Neural cell (in vitro differentiated cells): ENCODE measurements around the gene C2orf72. TPM values are rescaled to one million over a fixed set of nuclear protein-coding genes. Genes with fewer than 3 reads are reported as not detected.

Experiments
- H2AFZ ChIP-seq: fragments of 200-600, 300-800 bp; sonication (generic), shearing (Covaris generic); 2 replicates; pipeline ENCODE4 v1.6.0; 2014; ENCODE audit warnings: low read depth, mild to moderate bottlenecking, antibody characterized with exemption, low read length, moderate library complexity
- H3F3A ChIP-seq: fragments of 200-600 bp; shearing (Covaris generic); 2 replicates; pipeline ENCODE4 v1.6.1; 2016; ENCODE audit warnings: mild to moderate bottlenecking, moderate library complexity, mixed read lengths, antibody characterized with exemption, low read length; ENCODE audit not compliant: insufficient read depth, poor library complexity, severe bottlenecking
- H3K27ac ChIP-seq: fragments of 200-600, 300-800 bp; sonication (generic), shearing (Covaris generic); 2 replicates; pipeline ENCODE4 v1.5.1; 2014; ENCODE audit warnings: mild to moderate bottlenecking, low read length, moderate library complexity
- H3K27me3 ChIP-seq: fragments of 300-800, 200-600 bp; sonication (generic), shearing (Covaris generic); 2 replicates; pipeline ENCODE4 v1.6.0; 2014; ENCODE audit warnings: mild to moderate bottlenecking, low read depth, low read length, moderate library complexity; ENCODE audit not compliant: insufficient read depth
- H3K36me3 ChIP-seq: fragments of 300-800, 200-600 bp; sonication (generic), shearing (Covaris generic); 2 replicates; pipeline ENCODE4 v1.5.1; 2014; ENCODE audit warnings: mild to moderate bottlenecking, antibody characterized with exemption, low read length, moderate library complexity; ENCODE audit not compliant: insufficient read depth
- H3K4me2 ChIP-seq: fragments of 300-800, 200-600 bp; sonication (generic), shearing (Covaris generic); 2 replicates; pipeline ENCODE4 v1.6.0; 2014; ENCODE audit warnings: mild to moderate bottlenecking, low read length
- H3K4me3 ChIP-seq: fragments of 300-800, 200-600 bp; sonication (generic), shearing (Covaris generic); 2 replicates; pipeline ENCODE4 v1.5.1; 2014; ENCODE audit warnings: mild to moderate bottlenecking, low read length, moderate library complexity
- H3K79me2 ChIP-seq: fragments of 200-600 bp; shearing (Covaris generic); replicated peaks from 2 replicates; pipeline ENCODE4 v1.6.0; 2014; ENCODE audit warnings: mild to moderate bottlenecking, low read length, moderate library complexity; ENCODE audit not compliant: insufficient read depth
- H3K9ac ChIP-seq: fragments of 300-800, 200-600 bp; sonication (generic), shearing (Covaris generic); 2 replicates; pipeline ENCODE4 v1.6.1; 2016; ENCODE audit warnings: mild to moderate bottlenecking, low read length, mixed read lengths
- H3K9me2 ChIP-seq: fragments of 200-600 bp; shearing (Covaris generic); 2 replicates; pipeline ENCODE4 v1.6.1; 2016; ENCODE audit warnings: mild to moderate bottlenecking, low read length, mixed read lengths; ENCODE audit not compliant: insufficient read depth
- H3K9me3 ChIP-seq: fragments of 200-600, 300-800 bp; sonication (generic), shearing (Covaris generic); 2 replicates; pipeline ENCODE4 v1.6.1; 2016; ENCODE audit warnings: mild to moderate bottlenecking, mixed run types, low read length, moderate library complexity, mixed read lengths
- H4K20me1 ChIP-seq: fragments of 200-600 bp; shearing (Covaris generic); 2 replicates; pipeline ENCODE4 v1.6.1; 2016; ENCODE audit warnings: mild to moderate bottlenecking, mixed run types; ENCODE audit not compliant: insufficient read depth
- CTCF ChIP-seq: fragments of 450-650 bp; IDR thresholded peaks from 2 replicates; pipeline ENCODE4 v1.5.1; 2014; ENCODE audit warnings: antibody characterized with exemption, mild to moderate bottlenecking, moderate library complexity; ENCODE audit not compliant: poor library complexity, severe bottlenecking
- EP300 ChIP-seq: fragments of 450-650 bp; conservative IDR thresholded peaks from 2 replicates; pipeline ENCODE4 v1.6.1; 2014; ENCODE audit warnings: antibody characterized with exemption, mild to moderate bottlenecking, moderate library complexity; ENCODE audit not compliant: poor library complexity, severe bottlenecking
- EZH2 ChIP-seq: fragments of 200-600, 300-800 bp; shearing (Covaris generic), sonication (generic); IDR thresholded peaks from 2 replicates; pipeline ENCODE4 v1.6.1; 2014; ENCODE audit warnings: antibody characterized with exemption, low read length, borderline replicate concordance, mild to moderate bottlenecking; ENCODE audit not compliant: insufficient read depth, poor library complexity, severe bottlenecking
- MXI1 ChIP-seq: fragments of 450-650 bp; conservative IDR thresholded peaks from 2 replicates; pipeline ENCODE4 v1.6.1; 2014; ENCODE audit warnings: antibody characterized with exemption, mild to moderate bottlenecking; ENCODE audit not compliant: poor library complexity, severe bottlenecking
- POLR2AphosphoS5 ChIP-seq: IDR thresholded peaks from 2 replicates; pipeline ENCODE4 v1.6.1; 2012
- RAD21 ChIP-seq: fragments of 450-650 bp; conservative IDR thresholded peaks from 2 replicates; pipeline ENCODE4 v1.6.1; 2014; ENCODE audit warnings: antibody characterized with exemption, mild to moderate bottlenecking, moderate library complexity
- SMC3 ChIP-seq: fragments of 450-650 bp; conservative IDR thresholded peaks from 2 replicates; pipeline ENCODE4 v1.6.1; 2014; ENCODE audit warnings: antibody characterized with exemption, mild to moderate bottlenecking, moderate library complexity; ENCODE audit not compliant: poor library complexity
- TAF1 ChIP-seq: IDR thresholded peaks from 2 replicates; pipeline ENCODE4 v1.6.1; 2012; ENCODE audit warnings: low read depth
- polyA plus RNA-seq: library from polyadenylated mRNA; depleted of rRNA; stranded (reverse); fragments of >200 nt; gene quantifications from 2 replicates; pipeline ENCODE4 v1.2.3, GENCODE V29; 2014
- TF ChIP-seq, protein P1 (sequence below): IDR thresholded peaks from 2 replicates; pipeline ENCODE4 v1.6.1; 2012; ENCODE audit warnings: borderline replicate concordance

C2orf72 gene
- polyA plus RNA-seq, 1 donor from 2014 or later: 37.7 TPM

DNA sequence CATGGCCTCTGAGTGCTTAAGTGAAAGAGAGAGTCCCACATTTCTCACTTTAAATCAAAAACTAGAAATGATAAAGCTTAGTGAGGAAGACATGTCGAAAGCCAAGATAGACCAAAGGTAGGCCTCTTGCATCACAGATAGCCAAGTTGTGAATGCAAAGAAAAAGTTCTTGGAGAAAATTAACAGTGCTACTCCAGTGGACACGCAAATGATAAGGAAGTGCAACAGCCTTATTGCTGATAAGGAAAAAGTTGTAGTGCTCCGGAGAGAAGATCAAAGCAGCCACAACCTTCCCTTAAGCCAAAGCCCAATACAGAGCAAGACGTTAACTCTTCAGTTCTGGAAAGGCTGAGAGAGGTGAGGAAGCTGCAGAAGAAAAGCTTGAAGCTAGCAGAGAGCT is 51.4 kb downstream of the C2orf72 start:
- Histone ChIP-seq H3K9me3 (no peaks in the 10 kb centered on the region), H3K27ac (no peak overlapping the region), H3F3A (no peaks in the 10 kb centered on the region), H3K9ac (no peak overlapping the region), H3K79me2 (no peaks in the 10 kb centered on the region), H4K20me1 (no peaks in the 10 kb centered on the region), H2AFZ (no peak overlapping the region), H3K36me3 (peaks cover 5% of the 10 kb centered on the region), H3K4me3 (no peak overlapping the region), H3K9me2 (no peaks in the 10 kb centered on the region), H3K4me2 (no peak overlapping the region), H3K27me3 (no peaks in the 10 kb centered on the region)
- TF ChIP-seq RAD21 (no peak), TAF1 (no peak), CTCF (no peak), POLR2AphosphoS5 (no peak), MXI1 (no peak), EZH2 (no peak), SMC3 (no peak), EP300 (no peak)
- TF ChIP-seq, protein P1, sequence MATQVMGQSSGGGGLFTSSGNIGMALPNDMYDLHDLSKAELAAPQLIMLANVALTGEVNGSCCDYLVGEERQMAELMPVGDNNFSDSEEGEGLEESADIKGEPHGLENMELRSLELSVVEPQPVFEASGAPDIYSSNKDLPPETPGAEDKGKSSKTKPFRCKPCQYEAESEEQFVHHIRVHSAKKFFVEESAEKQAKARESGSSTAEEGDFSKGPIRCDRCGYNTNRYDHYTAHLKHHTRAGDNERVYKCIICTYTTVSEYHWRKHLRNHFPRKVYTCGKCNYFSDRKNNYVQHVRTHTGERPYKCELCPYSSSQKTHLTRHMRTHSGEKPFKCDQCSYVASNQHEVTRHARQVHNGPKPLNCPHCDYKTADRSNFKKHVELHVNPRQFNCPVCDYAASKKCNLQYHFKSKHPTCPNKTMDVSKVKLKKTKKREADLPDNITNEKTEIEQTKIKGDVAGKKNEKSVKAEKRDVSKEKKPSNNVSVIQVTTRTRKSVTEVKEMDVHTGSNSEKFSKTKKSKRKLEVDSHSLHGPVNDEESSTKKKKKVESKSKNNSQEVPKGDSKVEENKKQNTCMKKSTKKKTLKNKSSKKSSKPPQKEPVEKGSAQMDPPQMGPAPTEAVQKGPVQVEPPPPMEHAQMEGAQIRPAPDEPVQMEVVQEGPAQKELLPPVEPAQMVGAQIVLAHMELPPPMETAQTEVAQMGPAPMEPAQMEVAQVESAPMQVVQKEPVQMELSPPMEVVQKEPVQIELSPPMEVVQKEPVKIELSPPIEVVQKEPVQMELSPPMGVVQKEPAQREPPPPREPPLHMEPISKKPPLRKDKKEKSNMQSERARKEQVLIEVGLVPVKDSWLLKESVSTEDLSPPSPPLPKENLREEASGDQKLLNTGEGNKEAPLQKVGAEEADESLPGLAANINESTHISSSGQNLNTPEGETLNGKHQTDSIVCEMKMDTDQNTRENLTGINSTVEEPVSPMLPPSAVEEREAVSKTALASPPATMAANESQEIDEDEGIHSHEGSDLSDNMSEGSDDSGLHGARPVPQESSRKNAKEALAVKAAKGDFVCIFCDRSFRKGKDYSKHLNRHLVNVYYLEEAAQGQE: no peak

GRCh38 chr2:231093933-231094332 is 56.6 kb downstream of the C2orf72 start:
- no peak for TF ChIP-seq TAF1
- no peak for TF ChIP-seq CTCF
- TF ChIP-seq POLR2AphosphoS5: no peak
- TF ChIP-seq, protein P1: no peak
- Histone ChIP-seq H2AFZ (no peak overlapping the region), H3F3A (no peaks in the 10 kb centered on the region), H3K4me2 (no peak overlapping the region), H3K9me2 (no peaks in the 10 kb centered on the region), H3K27me3 (no peaks in the 10 kb centered on the region), H3K9me3 (peaks cover 2% of the 10 kb centered on the region), H3K79me2 (no peaks in the 10 kb centered on the region), H3K4me3 (no peak overlapping the region), H3K36me3 (peaks cover 2% of the 10 kb centered on the region), H4K20me1 (no peaks in the 10 kb centered on the region), H3K27ac (no peak overlapping the region), H3K9ac (no peak overlapping the region)
